Stimulated activated CD4-positive, alpha-beta T cell treated with anti-CD3 and anti-CD28 coated beads, Interleukin-12 subunit alpha, Interleukin-12 subunit beta, amount 100 ng/mL, for 48 hours (primary cell): ENCODE results near the gene ARID1B.

Experiments
- DNase-seq, 3 donors: peaks; one replicate each; pipeline ENCODE4 v3.0.0-alpha.2; 2020; ENCODE audit warnings: low read depth in 2 of 3, low spot score in 1 of 3

Gene ARID1B

DNA sequence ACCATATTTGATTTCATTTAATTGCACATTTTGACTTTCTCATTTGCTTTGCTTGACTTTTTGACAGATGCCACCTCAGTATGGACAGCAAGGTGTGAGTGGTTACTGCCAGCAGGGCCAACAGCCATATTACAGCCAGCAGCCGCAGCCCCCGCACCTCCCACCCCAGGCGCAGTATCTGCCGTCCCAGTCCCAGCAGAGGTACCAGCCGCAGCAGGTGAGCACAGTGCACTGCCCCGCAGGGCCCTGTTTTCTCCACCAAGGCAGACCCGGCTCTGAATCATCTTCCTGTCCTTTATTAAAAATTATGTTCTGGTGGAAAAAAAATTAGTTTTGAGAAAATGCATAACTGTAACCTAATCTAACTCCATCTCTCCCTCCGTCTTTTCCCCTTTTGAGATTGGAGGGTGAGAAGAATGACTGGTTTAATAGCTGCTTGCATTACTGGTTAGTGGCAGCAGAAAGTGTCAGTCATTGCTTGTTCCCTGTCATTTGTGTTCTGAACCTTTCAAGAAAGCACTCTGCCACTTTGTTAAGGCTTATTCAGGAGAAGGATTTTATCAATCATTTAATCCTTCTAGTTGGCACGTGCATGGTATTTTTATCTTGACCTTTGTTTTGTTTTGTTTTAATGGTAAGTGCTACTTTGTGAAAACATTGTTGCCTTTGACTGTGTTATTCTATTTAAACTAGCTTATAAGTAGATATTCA, 124.3 kb downstream of the ARID1B start:
- no peak for DNase-seq

DNA sequence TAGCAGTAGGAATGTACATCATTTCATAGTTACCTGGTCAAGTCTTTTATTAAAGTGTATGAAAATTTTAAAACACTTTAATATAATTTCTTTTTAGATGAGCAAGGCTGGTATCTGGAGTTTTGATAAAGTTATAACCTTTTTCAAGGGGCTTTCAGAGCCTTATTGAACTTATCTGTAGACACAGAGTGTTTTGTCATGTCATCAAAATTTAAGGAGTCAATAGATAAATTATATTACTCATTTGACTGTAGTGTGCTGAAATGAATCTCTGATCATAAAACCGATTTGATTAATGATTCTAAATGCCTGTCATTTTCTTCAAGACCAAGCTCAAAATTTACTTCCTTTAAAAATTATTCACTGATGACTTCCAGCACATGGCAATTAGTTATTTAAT, 125.6 kb downstream of the ARID1B start:
- no peak for DNase-seq

GRCh38 chr6:156904176-156904967, 127.2 kb downstream of the ARID1B start:
- DNase-seq = no peak

GRCh38 chr6:156905801-156906200, 128.6 kb downstream of the ARID1B start:
- no peak for DNase-seq

DNA sequence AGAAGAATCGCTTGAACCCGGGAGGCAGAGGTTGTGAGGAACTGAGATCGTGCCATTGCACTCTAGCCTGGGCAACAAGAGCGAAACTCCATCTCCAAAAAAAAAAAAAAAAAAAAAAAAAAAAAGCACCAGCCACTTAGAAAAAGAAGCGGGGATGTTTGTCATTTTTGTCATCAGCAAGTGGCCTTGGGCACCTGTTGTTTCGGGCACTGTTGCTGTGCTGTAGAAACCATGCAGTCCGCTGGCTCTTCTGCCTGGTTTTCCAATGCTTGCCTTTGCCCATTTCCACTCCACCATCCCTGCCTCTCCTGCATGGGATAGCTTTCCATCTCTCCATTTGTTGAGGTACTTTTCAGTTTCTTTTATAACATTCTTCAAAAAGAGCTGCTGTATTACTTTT, 129.3 kb downstream of the ARID1B start:
- no peak for DNase-seq

- DNase-seq = no peak
These were observed 132.2 kb downstream of the ARID1B start for GRCh38 chr6:156909212-156910010.

GRCh38 chr6:156910011-156910334, 132.8 kb downstream of the ARID1B start:
- no peak for DNase-seq

DNA sequence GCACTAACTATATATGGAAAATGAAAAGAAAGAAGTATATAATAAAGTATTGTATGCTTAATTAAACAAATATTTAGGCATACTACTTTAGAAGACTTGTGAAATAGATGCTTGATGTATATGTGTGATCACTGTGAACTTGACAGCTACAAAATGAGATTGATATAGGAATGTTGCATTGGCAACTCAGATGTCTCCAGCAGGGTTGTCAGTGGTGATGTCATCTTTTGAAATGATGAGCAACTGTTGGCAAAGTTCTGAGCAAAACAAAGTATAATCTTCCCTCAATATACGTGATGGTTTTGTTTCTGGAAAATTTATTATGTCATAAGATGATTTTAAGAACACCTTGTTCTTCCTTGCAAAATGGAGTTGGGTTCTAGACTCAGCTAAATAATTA, 133.8 kb downstream of the ARID1B start:
- no peak for DNase-seq

DNA sequence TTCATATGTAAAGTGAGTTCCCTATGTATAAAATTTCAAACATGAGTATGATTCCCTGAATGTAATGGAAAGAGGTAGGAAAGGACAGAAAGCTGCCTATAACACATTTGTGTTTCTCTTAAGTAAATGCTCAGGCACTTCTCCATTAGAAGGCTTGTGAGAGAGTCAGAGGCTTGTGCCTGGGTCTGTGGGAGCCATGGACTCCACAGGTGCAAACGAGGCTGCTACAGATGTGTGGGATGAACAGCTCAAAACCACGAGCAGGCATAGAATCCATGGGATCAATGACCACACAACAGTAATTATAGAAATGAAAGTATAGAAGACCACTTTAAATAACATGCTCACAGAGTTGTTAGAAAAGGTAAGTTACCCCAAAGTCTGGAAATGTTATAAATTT, 134.4 kb downstream of the ARID1B start:
- no peak for DNase-seq

GRCh38 chr6:156912431-156912830, 135.3 kb downstream of the ARID1B start:
- DNase-seq = no peak

DNA sequence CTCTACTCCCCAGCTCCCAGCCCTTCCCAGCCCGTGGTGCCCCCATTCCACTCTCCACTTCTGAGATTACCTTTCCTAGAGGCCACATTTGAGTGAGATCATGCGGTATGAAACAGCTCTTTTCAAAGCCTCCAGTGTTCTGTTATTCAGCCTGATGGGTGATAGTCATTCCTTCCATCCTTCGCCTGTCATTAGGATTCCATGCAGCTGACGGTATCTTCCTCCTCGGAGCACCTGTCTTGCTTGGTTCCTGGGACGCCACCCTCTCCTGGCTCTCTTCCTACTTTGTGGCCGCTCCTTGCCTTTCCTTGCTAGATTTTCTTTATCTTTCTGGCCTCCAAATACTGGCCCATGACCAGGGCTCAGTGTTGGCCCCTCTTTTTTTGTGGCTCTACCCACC, 137.0 kb downstream of the ARID1B start:
- DNase-seq = no peak

- no peak for DNase-seq
These were observed 139.1 kb downstream of the ARID1B start for GRCh38 chr6:156916130-156916801.

DNA sequence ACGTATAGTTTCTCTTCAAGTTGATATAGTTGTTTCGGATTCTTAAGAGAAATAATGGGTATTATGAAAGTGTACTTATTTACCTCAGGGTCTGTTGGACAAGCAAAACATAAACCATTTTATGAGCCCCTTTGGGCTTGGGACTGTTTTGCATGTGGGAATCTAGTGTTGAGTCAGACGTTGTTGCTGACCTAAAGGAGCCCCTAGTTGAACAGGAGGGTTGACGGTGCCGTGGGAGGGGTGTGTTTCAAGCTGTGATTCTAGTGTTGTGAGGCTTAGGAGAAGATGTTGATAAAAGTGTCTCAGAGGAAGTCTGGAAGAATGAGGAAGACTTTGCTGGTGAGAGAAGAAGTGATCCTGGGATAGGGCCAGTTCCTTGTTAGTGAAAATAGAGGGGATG, 140.0 kb downstream of the ARID1B start:
- DNase-seq = no peak

DNA sequence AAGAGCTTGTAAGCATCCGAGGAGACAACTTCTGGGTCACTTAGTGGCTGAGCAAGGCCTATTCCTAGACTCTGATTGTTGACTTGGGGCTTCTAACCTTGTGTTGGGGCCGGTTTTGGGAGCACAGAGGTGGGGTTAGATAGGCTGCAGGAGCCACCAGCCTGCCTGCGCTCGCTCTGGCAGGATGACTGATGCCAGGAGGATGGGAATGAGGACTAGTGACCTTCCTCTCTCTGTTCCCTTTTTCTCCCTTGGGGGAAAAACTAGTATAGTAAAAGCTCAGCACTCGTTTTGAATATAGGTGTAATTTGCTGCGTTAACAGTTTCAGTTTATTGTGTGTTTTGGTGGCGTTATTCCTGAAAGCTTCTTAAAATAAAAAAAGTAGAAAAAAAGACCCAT, 141.5 kb downstream of the ARID1B start:
- no peak for DNase-seq

DNA sequence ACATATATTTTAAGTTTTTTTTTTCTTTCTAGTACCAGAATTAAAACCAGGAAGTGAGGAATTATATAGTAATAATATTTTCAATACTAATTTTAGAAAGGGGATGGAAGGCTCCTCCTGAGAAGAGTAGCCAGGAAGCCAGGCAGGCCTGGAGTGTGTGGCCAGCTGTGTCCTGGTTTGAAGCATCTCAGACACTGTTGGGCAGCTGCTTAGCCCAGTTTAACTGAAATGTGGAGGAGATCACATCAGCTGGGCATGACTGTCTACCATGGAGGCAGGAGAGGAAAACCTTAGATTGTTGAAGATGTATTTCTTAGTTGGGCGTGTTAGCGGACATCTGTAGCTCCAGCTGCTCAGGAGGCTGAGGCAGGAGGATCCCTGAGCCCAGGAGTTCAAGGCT, 142.2 kb downstream of the ARID1B start:
- no peak for DNase-seq

DNA sequence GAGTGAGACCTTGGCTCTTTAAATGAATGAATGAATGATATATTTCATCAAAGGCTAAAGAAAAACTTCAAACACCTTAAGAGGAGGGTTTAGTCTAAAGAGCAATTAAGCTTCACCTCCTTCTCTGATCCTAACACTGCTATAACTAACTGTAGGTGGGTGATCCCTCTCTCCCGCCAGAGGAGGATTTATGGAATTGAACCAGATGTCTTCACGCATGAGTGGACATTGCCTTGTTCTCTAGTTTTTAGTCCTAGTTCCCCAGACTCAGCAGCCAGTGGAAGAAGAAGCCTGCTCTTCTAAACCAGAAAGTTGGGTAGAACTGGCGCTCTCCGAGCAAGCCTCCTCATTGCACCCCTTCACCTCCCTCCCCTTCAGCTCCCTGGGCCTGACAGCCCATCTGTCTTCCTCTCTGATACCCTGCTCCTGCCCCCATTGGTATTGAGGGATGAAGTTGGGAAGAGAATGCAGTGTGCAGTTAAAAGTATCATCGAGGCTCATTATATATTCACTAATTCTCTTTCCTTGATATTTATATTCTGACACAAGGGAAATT, 142.7 kb downstream of the ARID1B start:
- DNase-seq = no peak

DNA sequence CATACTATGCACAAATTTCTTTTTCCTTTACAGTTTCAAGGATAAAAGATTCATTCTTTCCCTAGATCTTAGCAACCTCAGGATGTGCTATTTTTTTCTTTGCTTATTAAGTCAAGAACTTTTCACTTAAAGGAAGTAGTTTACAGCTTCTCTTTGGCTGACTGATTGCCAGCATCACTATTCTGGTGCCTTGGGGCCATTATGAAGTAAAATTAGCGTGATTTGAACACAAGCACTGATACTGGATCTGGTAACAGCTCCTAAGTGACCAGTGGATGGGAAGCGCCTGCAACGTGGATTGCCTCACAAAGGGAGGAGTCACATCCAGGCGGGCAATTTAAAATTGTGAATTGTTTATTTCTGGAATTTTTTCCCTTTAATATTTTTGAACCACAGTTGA, 147.1 kb downstream of the ARID1B start:
- DNase-seq = no peak

- no peak for DNase-seq
These were observed 147.8 kb downstream of the ARID1B start for GRCh38 chr6:156925026-156925425.

DNA sequence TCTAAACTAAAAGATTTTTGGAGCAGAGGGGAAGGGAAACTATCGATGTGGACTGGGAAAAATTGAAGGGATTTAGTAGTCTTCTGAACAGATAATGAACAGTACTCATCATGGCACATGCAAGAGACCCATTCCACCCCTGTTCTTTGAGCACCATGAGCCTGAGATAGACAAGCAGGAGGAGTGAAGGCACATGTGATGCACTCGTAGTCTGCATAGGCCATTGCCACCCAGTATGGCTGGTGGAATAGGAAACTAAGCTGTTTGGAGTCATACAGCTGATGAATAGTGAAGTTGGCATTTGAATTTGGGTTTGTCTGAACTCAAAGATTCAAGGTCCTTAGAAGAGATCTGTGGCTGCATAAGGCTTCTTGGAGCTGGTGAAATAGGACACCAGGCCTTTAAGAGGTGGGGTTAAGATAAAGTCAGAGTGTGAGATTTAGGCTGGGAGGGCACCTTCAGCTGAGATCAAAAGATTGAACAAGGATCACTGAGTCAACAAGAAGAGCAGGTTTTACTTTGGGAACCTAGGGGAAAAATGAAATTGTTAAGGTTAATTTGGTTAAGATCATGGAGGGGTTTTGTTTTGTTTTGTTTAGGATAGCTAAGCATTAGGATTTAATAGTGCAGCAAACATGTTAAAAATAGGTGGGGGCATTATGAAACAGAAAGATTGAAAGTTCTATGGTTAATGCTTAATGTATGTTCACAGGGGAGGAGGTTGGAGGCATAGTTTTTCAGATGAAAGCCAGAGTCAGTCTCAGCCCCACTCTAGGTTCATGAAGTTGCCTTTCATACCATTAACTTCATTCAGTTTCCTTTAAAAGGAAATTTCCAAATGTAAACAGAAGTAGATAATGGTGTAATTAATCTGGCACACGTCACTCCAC, 148.8 kb downstream of the ARID1B start:
- DNase-seq = no peak

- DNase-seq = no peak
These were observed 150.9 kb downstream of the ARID1B start for GRCh38 chr6:156928126-156928525.
